GM20000 (cell line): ENCODE data around the gene RGL1.

Experiments
- DNase-seq: peaks from one replicate; pipeline ENCODE4 v3.0.0; 2012; ENCODE audit warnings: low spot score
- CTCF ChIP-seq: IDR thresholded peaks from 2 replicates; pipeline ENCODE4 v1.5.1; 2012; ENCODE audit warnings: mild to moderate bottlenecking, control low read depth; ENCODE audit errors: extremely low read depth, missing control alignments

The RGL1 gene

DNA sequence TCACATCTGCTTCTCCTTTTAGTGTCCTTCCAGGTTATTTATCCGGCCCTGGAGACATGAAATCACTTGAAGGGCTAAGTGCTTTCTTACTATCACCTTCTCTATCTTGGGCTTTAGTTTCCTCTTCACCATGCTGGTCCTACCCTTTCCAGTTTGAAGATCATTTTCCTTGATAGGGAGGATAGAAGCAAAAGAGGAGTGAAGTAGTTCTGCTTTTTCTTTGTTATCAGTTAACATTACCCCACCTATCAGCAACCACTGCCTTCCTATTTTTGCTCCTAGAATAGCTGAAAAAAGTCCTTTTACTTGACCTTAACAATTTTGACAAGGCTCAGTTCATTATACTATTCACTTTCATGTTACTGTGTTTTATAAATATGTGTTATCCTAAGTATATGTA is 19.4 kb downstream of the RGL1 start:
- no peak for TF ChIP-seq CTCF
- DNase-seq, result no peak

- DNase-seq, result no peak
- no peak for TF ChIP-seq CTCF
These were observed 22.9 kb downstream of the RGL1 start for GRCh38 chr1:183827801-183828200.

DNA sequence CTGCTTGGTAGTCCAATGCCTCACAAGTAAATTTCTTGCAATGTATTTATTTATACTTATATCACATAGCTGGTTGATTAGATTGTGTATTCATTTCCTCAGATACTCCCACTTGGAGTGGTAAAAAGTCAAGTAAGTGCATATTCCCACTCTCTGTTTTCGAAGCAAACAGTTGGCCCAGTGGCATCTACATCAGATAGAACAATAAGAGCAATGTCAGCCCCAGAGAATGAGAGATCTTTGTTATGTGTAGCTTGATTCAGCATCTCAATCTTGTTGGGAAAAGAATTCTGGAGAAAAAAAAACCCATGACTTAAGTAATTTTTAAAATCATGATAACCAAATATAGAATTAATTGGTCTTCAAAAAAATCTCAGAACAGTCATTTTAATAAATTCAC is 25.5 kb downstream of the RGL1 start:
- no peak for DNase-seq
- no peak for TF ChIP-seq CTCF

GRCh38 chr1:183831311-183831710 is 26.4 kb downstream of the RGL1 start:
- no peak for TF ChIP-seq CTCF

DNA sequence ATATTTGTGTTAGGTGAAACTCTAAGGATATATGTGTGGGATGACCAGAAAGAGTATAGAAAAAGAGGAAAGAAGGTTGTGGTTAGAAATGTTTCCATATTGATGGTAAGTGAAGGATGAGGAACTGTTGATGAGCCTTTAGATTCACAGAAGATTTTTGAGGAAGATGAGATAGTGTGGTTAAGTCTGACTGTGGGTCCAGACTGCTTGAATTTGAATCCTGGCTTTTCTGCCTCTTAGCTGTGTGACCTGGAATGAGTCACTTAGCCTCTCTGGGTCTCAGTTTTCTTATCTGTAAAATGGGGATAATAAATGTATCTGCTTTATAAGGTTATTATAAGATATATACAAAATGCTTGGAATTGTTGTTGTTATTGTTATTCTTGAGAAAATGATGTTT is 27.5 kb downstream of the RGL1 start:
- no peak for DNase-seq
- no peak for TF ChIP-seq CTCF

More at GRCh38 chr1:183831311-183831710, 26.4 kb downstream of the RGL1 start:
- DNase-seq, result no peak

GRCh38 chr1:183834568-183834967 is 29.6 kb downstream of the RGL1 start:
- DNase-seq, result no peak
- no peak for TF ChIP-seq CTCF

DNA sequence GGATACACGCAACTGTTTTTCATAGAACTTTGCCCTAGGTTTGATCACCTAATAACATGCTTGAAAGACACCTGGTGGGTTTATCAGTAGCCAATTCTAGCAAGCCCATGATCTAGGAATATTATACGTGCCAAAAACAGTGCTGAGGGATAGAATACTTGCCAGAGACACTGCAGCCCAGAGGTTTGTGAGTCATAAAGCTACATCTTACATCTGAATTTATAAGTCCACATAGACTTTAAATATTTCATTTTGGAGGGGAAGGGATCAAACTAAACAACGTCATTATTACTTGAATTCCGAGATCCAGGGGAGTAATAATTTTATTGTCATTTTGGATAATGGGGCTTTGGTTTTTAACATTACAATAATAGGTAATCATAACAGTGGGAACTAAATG is 31.7 kb downstream of the RGL1 start:
- DNase-seq, result no peak
- no peak for TF ChIP-seq CTCF
